Amygdala (tissue), 56 donors: ENCODE results near the gene PJA1.

ENCODE experiments used
- DNase-seq, 56 donors: peaks; one replicate each; lab custom pipeline; 2025; lab: John Stamatoyannopoulos, UW

PJA1 gene

DNA sequence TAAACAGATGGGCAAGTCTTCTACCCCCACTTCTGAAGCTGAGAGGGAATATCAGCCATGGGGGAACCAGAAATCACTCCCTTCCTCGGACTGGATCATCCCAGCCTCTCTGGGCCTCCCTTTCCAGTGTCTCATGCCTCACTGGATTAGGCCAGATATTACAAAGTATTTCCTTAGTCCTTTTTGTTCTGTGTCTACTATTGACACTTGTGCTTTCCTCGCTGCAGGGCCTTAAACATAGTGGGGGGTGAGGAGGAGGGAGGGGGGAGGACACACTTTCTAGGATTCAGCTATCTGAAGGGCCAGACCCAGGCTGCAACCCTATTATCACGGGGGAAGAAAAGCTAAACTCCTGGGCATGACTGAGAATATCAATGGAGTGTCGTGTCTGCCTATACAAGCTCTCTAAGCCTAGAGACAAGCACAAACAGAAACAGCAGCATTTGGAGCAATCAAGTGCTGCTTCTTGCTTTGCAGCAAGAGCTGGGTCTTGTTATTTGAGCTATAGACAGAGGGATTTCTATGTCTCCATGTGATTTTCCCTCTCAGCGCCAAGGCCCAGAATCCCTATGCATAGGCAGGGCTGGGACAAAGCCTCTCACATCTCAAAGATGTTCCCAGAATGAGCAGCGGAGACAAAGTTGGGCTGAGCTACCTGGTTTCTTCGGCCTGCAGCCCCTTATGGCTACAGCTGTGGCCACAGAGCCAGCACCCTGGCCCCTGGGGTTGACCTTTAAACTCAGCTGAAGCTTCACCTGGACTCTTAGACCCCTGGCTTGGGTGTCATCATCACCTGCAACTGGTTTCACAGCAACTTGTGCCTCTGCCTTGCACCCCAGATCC, 20.2 kb downstream of the PJA1 start:
- DNase-seq: no peak

DNA sequence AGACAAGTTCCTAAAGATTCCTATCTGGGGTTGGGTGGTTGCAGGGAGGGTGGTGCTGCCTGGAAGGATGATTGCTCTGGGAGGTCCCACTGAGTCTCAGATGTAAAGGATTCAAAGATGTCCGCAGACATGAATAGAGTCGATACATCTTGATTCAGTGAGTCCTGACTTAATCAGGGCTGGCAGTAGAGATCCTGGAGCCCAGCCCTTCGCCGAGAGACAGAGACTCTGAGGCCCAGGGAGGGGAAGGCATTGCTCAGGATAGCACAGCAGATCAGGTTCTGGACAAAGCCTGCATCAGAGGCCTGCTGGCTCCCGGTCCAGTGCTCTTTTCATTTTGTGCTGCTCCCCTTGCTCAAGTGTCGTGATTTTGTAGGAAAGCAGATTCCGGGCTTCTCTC, 21.7 kb downstream of the PJA1 start:
- no peak for DNase-seq

DNA sequence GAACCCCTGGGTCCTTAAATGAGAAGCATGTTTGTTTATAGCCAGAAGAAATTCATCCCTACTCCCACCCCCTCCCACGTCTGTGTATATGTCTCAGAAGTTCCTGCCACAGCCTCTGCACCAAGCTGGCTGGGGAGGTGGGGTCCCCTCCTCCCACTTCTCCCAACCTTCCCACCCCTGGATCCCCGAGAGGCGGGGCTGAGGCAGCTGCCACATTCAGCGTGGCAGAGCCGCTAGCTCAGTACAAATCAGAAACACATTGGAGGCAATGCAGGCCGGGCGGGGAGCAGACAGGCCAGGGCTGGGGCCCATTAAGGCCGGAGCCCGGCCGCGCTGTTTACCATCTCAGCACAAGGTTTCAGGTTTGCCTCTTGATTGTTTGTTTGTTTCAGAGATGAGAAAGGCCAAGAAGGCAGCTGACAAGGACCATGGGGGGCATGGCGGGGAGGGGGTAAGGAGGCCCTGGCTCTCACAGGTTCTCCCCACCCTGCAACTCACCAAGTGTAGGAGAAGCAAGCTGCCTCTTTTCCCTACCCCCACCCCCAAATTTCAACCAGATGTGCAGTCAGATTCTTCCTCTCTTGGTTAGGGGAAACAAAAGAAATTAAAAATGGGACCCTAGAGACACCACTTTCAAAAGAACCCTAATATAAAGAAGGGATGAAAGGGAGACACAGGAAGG, 22.3 kb downstream of the PJA1 start:
- no peak for DNase-seq

- DNase-seq: no peak
Observed at GRCh38 chrX:69140837-69141236, 24.4 kb downstream of the PJA1 start.

- DNase-seq: no peak
Observed at GRCh38 chrX:69139516-69139915, 25.7 kb downstream of the PJA1 start.

DNA sequence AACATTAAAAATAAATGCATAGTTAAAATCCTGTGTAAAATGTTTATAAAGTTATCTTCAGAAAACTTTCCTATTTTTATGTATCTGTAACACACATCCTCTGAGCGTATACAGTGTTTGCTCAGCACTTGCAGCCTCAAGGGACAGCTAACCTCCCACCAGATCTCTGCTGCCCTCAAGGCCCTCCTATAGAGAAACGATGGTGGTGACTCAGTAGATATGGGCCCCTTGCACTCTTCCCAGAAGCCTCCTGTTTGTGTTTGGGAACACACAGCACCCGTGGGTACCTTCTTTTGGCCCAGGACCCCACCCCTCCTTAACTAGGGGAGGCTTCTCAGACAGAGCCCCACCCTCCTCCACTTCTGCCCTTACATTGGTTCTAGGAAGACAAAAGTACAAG, 26.7 kb downstream of the PJA1 start:
- no peak for DNase-seq

DNA sequence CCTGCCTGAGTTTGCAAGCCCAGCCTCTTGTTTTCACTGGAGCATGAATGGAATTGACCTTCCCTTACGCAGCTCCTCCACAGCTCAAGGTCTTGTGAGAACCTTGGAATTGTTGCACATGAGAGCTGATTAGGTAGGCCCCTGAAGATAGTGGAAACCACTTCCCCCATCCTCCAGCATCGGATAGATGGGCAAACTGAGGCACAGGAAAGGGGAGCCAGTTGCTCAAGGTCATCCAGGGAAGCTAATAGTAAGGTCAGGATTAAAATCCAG, 27.2 kb downstream of the PJA1 start:
- no peak for DNase-seq

DNA sequence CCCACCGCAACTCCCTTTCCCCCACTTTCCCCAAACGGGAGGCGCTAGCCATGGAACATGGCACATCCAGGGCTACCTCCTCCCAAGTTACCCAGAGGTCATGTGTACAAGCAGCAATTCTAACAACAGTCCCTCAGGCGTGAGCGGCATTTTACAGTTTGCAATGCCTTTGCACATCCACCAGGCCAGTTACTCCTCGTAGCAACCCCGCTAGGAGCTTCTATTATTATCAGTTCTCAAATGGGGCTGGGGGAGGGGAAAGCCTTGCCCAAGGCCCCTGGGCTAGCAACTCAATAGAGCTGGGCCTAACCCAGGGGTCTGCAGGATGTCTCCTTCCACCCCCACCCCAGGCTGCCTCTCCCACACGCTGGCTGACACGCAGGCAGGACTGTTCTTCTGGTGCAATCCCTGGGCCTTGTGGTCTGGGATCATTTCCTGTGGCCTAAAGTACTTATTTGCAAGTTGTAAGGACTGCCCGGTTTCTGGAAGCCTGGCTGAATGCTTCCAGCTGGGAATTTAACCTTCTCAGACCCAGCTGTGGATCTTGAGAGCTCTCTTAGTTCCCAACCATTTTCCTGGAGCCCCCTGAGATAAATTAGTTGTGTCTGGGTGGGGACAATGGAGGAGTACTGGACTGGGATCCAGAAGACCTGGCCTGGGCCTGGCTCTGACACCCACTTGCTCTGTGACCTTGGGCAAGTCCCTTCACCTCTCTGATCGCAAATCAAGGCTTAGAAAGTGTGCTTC, 27.7 kb downstream of the PJA1 start:
- DNase-seq: no peak

DNA sequence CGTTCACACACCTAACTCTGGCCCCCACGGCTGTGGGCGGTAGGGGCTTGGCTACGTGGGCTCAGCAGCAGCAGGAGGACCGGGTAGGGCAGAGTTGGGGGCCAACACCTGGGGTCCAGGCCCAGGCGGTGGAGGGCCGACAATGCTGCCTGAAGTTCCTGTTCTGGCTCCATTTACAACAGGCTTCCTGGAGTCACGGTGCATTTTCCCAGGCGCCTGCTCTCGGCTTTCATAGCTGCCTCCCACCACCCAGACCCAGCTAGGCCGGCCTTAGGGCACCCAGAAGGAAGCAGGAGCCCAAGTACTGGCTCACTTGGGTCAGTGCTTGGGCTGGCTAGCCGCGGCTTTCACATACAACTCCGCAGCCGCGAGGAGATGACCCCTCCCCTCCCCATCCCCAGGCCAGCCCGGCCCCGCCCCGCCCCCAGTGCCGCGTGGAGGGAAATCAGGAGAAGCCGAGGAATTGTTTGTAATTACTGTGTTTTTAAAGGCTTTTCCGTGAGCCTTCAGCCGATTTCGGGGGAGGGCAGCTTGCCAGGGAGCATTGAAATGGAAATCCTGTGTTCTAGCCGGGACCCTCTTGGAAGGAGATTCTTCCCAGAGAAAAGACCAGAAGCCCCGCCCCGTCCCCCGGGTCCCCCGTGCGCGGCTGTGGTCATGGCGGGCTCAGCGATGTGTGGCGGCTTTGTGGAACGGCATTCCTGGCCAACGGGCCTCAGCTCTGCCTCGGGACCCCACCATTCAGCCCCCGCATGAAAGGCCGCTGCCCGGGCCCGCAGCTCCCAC, 28.5 kb downstream of the PJA1 start:
- DNase-seq: peak in 7 of 56 donors; percentile 1 to 45 (median 16)

- DNase-seq: no peak
Observed at GRCh38 chrX:69133921-69134542, 31.2 kb downstream of the PJA1 start.

GRCh38 chrX:69131886-69132285, 33.4 kb downstream of the PJA1 start:
- no peak for DNase-seq

DNA sequence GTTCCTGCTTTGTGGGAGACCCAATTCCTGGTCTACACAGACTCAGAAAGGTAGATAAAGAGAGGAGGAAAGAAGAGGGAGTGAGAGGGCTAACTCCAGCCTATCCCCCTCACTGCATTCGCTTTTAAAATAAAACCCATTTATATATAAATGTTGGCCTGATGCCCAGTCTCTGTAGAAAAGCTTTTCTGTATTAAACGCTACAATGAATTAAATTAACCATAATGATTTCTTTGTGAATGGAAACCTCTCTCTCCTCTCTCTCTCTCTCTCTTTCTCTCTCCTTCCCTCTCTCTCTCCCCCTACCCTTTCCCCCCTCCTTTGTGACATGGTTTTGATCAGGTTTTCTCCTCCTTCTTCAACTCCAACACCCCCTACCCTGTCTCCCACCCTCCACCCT, 34.8 kb downstream of the PJA1 start:
- no peak for DNase-seq

- peak in 8 of 56 donors; percentile 0 to 14 (median 6) for DNase-seq
Observed at GRCh38 chrX:69128588-69128987, 36.7 kb downstream of the PJA1 start.

DNA sequence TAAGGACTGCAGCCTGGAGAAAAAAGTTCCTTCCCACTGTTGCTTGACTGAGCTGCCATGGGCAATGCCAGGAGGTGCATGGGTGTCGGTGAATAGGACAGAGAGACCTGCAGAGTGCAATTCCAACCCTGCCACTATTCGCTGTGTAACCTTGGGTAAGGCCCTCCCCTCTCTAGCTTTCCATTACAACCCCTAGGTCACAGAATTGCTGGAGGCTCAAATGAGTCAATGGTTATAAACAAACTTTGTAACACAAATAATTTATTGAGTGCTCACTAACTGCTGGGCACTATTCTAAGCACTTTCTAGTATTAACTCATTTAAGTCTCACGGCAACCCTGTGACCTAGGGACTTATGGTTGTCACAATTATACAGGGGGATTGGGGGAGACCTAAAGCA, 37.8 kb downstream of the PJA1 start:
- no peak for DNase-seq

DNA sequence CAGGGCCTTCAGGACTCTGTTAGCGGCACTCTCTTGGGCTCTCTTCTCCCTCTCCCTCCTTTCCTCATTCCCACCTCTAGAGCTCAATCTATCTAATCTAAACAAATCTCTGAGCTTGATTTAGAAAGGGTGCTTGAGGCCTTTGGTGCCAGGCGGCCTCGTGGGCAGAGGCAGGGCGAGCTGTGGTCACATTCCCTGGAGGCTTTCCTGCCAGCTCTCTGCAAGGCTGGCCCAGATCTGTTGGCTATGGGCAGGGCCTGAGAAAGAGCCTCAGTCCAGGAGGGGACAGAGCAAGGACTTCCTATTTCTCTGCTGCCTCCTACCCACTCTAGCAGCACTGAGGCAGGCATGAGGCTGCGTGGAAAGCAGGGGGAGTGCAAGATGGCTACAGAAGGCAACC, 38.6 kb downstream of the PJA1 start:
- DNase-seq: peak in 2 of 56 donors; percentile 2 to 30

- no peak for DNase-seq
Observed at GRCh38 chrX:69125094-69125493, 40.2 kb downstream of the PJA1 start.

DNA sequence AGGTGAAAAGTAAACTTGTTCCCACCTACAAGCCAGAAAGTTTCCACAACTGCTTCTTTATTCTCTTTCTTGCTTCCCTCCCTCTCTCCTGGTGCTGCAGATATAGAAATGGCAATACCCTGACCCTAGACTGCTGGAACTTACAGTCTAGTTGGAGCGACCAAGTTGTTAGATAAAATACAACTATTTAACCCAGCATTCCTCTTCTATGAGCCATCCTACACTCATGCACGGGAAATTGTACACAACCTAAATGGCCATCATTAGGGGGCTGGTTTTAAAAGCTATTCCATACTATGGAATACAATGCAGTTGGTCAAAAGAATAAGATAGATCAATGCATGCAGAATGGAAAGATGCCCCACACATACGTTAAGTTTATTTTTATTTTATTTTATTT, 41.1 kb downstream of the PJA1 start:
- DNase-seq: no peak

DNA sequence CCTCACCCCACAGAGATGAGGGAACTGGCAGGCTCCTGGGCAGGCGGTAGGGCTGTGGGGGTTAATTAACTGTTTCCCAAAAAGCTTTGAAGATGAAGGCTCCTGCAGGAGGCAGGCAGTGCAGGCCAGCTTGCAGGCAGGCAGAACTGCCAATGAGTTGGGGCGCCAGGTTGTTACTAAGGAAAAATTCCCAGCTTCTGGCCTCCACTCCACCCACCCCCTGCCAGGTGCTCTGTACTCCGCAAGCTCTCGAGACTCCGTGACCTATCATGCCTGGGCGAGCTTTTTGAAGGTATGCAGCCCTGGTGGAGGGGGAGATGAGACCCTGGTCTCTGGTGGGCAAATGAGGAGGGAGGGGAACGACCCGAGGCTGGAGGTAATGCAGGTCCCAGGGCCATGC, 41.8 kb downstream of the PJA1 start:
- no peak for DNase-seq

GRCh38 chrX:69121321-69122000, 43.8 kb downstream of the PJA1 start:
- DNase-seq: no peak

DNA sequence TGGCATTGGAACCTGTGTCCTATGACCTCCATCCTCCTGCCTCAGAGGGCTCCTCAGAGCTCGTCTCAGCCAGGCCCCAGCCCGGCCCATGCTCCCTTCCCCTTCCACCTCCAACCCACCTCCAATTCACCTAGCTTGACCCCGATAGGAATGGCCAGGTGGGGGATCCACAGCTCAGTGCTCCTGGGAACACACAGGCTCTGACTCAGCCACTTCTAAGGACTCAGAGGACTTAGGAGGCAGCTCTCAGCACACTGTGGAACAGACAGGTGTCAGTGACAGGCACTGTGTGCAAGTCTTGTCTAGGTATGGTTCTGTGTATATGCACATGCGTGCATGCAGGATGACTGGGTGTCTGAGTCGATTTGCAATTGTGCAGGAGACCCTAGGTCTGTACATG, 44.8 kb downstream of the PJA1 start:
- no peak for DNase-seq
